ENCODE measurements around the gene DCAF17.

The DCAF17 gene, protein sequence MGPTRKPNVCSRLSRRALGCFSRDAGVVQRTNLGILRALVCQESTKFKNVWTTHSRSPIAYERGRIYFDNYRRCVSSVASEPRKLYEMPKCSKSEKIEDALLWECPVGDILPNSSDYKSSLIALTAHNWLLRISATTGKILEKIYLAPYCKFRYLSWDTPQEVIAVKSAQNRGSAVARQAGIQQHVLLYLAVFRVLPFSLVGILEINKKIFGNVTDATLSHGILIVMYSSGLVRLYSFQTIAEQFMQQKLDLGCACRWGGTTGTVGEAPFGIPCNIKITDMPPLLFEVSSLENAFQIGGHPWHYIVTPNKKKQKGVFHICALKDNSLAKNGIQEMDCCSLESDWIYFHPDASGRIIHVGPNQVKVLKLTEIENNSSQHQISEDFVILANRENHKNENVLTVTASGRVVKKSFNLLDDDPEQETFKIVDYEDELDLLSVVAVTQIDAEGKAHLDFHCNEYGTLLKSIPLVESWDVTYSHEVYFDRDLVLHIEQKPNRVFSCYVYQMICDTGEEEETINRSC
- 30.9 to 56.9 (median 47.7) reads per million in 9 experiments for total RNA-seq

DNA sequence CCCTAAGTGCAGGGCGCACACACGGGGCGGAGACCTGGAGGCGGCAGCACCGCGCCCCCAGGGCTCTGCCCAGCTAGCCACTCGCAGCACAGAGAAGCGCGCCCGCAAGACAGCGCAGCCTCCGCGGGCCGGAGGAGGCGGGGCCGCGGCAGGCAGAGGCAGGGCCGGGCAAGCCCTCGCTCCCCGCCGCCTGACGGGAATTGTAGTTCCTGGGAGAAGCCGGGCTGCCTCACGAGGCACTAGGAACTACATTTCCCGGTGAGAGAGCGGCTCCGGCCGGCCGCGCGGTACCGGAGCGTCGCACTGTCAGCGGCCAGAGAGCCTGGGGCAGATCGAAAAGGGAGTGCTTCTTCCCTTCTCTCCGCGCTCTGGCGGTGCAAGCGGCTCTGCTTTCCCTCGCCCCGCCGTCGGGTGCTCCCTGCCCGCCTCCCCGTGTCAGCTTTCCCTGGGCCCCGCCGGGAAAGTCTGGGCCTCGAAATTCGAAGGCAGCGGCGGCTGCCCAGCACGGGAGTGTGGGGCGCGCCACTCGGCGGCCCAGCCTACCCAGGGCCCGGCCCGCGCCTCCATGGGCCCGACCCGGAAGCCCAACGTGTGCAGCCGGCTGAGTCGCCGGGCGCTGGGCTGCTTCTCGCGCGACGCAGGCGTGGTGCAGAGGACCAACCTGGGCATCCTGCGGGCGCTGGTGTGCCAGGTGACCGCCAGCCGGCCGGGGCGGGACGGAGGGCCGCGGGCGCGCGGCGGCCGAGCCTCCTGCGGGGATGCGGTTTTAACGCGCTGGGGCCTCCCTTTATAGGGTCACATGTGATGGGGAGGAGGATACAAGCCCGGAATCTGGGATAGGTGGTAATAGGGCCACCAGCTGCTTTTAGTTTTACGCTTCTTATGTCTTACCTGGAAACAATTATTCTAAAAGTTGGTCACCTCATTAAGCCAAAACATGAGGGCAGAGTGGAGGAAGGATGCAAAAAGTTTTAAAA, at the start of gene DCAF17:
Gene DCAF17, plus strand, starts transcription at position 214 of the 977 bp plus-strand sequence. Its CDS starts 352 bp downstream, at position 566.
- ATAC-seq (replicated peaks) (peak; percentile 88), DNase-seq (peak; percentile 90 to 93 (median 93))

DNA sequence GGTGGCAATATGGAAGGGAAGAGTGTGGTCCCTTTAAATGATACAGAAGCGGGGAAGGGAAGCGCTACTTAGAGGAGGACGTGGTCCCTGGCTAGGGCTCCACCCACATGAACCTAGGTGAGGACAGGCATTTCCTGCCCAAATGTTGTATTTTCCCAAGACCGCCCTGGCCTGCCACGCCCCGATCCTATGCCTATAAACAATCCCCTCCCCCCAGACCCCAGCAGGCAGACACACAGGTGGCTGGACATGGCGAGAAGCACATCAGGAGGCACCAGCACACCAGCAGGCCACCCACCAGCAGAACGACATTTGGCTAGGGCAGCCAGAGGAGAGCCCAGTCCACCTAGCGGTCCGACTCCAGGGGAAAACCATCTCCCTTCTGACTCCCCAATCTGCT, 47.4 kb upstream of the DCAF17 start:
- no peaks in the 10 kb centered on the region for H3K36me3 Mint-ChIP-seq (ENCODE audit: insufficient read depth)
- no peaks in the 10 kb centered on the region for H3K9me3 Mint-ChIP-seq
- no peak overlapping the region for H3K27ac Mint-ChIP-seq
- no peak overlapping the region for H3K4me3 Mint-ChIP-seq
- peaks cover 3 to 7% of the 10 kb centered on the region in 2 donors for H3K4me1 Mint-ChIP-seq (ENCODE audit: low read depth in 2 of 2)
- H3K27me3 Mint-ChIP-seq: no peaks in the 10 kb centered on the region
- ATAC-seq (replicated peaks): no peak
- no peak for DNase-seq

More for the DNA sequence above, at the start of gene DCAF17:
- no peaks in the 10 kb centered on the region for H3K27me3 Mint-ChIP-seq
- peaks cover 44% of the 10 kb centered on the region for H3K36me3 Mint-ChIP-seq (ENCODE audit: insufficient read depth)
- H3K4me1 Mint-ChIP-seq (ENCODE audit: low read depth in 2 of 2): peaks cover 15 to 40% of the 10 kb centered on the region in 2 donors
- no peaks in the 10 kb centered on the region for H3K9me3 Mint-ChIP-seq
- peak within 1 kb of the TSS; percentile 86 to 94 for H3K27ac Mint-ChIP-seq
- H3K4me3 Mint-ChIP-seq: peak within 1 kb of the TSS; percentile 87 to 91

DNA sequence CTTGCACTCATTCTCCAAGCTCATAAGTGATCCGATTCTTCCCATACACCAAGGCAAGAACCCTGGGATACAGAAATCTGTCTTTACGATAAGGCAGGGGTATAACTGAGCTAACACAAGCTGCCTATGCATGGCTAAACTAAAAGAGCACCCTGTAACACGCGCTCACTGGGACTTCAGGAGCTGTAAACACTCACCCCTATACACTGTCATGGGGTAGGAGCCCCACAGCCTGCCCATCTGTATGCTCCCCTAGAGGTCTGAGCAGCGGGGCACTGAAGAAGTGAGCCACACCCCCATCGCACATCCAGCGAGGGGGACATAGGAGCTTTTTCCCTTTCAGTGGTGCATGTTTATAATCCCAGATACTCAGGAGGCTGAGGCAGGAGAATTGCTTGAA, 47.0 kb upstream of the DCAF17 start:
- no peak overlapping the region for H3K27ac Mint-ChIP-seq
- no peak overlapping the region for H3K4me3 Mint-ChIP-seq
- no peak for ATAC-seq (replicated peaks)
- H3K36me3 Mint-ChIP-seq (ENCODE audit: insufficient read depth): no peaks in the 10 kb centered on the region
- DNase-seq: no peak
- H3K9me3 Mint-ChIP-seq: no peaks in the 10 kb centered on the region
- peaks cover 3 to 7% of the 10 kb centered on the region in 2 donors for H3K4me1 Mint-ChIP-seq (ENCODE audit: low read depth in 2 of 2)
- no peaks in the 10 kb centered on the region for H3K27me3 Mint-ChIP-seq

DNA sequence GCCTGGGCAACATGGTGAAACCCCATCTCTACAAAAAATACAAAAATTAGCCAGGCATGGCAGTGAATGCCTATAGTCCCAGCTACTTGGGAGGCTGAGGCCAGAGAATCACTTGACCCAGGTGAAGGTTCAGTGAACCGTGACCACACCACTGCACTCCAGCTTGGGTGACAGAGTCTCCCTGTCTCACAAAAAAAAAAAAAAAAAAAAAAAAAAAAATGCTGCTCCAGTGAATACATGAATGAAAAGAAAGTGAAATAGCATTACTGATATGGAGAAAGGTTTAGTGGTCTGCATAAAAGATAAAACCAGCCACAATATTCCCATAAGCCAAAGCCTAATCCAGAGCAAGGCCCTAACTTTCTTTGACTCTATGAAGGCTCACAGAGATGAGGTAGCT, 44.7 kb upstream of the DCAF17 start:
- DNase-seq (no peak), ATAC-seq (replicated peaks) (no peak)
- H3K36me3 Mint-ChIP-seq (ENCODE audit: insufficient read depth): no peaks in the 10 kb centered on the region
- no peak overlapping the region for H3K27ac Mint-ChIP-seq
- peaks cover 3 to 8% of the 10 kb centered on the region in 2 donors for H3K4me1 Mint-ChIP-seq (ENCODE audit: low read depth in 2 of 2)
- no peaks in the 10 kb centered on the region for H3K27me3 Mint-ChIP-seq
- no peaks in the 10 kb centered on the region for H3K9me3 Mint-ChIP-seq
- H3K4me3 Mint-ChIP-seq: no peak overlapping the region

DNA sequence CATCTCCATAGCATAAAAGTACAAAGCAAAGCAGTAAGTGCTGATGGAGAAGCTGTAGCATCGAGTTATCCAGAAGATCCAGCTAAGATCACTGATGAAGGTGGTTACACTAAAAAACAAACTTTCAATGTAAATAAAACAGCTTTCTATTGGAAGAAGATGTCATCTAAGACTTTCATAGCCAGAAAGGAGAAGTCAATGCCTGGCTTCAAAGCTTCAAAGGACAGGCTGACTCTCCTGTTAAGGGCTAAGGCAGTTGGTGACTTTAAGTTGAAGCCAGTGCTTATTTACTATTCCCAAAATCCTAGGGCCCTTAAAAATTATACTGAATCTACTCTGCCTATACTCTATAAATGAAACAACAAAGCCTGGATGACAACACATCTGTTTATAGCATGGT, 44.2 kb upstream of the DCAF17 start:
- no peaks in the 10 kb centered on the region for H3K36me3 Mint-ChIP-seq (ENCODE audit: insufficient read depth)
- DNase-seq (no peak), ATAC-seq (replicated peaks) (no peak)
- no peak overlapping the region for H3K27ac Mint-ChIP-seq
- H3K4me3 Mint-ChIP-seq: no peak overlapping the region
- no peaks in the 10 kb centered on the region for H3K9me3 Mint-ChIP-seq
- no peaks in the 10 kb centered on the region for H3K27me3 Mint-ChIP-seq
- peaks cover 3 to 8% of the 10 kb centered on the region in 2 donors for H3K4me1 Mint-ChIP-seq (ENCODE audit: low read depth in 2 of 2)

DNA sequence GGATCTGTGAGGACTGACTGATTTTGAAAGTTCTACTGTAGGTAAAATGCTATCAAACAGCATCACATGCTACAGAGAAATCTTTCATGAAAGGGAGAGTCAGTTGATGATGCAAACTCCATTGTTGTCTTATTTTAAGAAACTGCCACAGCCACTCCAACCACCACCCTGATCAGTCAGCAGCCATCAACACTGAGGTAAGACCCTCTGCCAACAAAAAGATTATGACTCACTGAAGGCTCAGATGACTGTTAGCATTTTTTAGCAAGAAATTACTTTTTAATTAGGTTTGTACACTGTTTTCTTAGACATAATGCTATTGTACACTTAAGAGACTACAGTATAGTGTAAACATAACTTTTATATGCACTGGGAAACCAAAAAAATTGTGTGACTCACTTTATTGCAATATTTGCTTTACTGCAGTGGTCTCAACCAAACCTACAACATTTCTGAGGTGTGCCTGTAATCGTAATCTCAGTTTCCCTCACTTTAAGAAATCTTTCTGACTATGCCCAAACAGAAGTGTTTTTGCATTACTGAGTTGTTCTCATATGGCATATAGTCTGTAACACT, 43.0 kb upstream of the DCAF17 start:
- no peak for ATAC-seq (replicated peaks)
- Mint-ChIP-seq H3K27ac (no peak overlapping the region), H3K36me3 (ENCODE audit: insufficient read depth) (no peaks in the 10 kb centered on the region), H3K9me3 (no peaks in the 10 kb centered on the region), H3K4me3 (no peak overlapping the region), H3K27me3 (no peaks in the 10 kb centered on the region), H3K4me1 (ENCODE audit: low read depth in 2 of 2) (peaks cover 3 to 5% of the 10 kb centered on the region in 2 donors)
- DNase-seq: no peak

DNA sequence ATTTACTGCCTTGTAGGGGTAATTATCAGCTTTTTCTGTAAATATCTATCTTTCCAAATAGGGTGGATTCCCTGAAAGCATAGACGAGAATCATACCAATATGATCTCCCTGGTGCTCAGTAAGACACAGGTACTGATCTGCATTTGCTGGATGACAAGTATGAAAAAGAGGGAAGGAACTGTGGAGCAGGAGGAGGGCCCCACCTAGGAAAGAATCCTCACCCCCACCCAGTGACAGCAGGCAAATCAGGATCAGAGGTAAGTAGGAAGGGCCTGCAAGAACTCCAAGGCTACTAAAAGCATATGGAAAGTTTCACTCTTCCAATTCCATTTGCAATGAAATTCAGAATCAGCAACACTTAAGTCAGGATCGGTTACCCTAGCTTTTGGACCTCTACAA, 42.5 kb upstream of the DCAF17 start:
- Mint-ChIP-seq H3K27ac (no peak overlapping the region), H3K36me3 (ENCODE audit: insufficient read depth) (no peaks in the 10 kb centered on the region), H3K27me3 (no peaks in the 10 kb centered on the region), H3K9me3 (no peaks in the 10 kb centered on the region), H3K4me3 (no peak overlapping the region), H3K4me1 (ENCODE audit: low read depth in 2 of 2) (peaks cover 3% of the 10 kb centered on the region in 2 donors)
- DNase-seq: no peak
- no peak for ATAC-seq (replicated peaks)

DNA sequence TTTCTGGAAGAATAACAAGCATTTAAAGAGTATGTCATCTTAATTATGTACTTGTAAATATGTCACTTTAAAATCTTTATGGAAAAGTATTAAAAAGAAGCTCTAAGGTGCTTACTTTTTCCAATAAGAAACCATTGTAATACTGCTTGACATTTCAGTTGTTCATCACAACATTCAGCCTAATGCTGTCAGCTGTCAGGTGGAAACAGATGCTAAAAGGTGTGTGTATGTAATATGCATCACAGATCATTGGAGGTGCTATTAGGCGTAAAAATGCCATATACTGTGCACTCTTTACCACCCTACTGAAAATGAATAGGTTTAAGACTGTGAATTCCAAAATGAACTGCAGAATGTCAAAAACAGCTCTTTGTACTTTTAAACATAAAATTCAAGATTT, 40.5 kb upstream of the DCAF17 start:
- Mint-ChIP-seq H3K9me3 (no peaks in the 10 kb centered on the region), H3K27ac (no peak overlapping the region), H3K27me3 (no peaks in the 10 kb centered on the region), H3K36me3 (ENCODE audit: insufficient read depth) (no peaks in the 10 kb centered on the region), H3K4me3 (no peak overlapping the region), H3K4me1 (ENCODE audit: low read depth in 2 of 2) (peaks cover 4% of the 10 kb centered on the region in 2 donors)
- ATAC-seq (replicated peaks) (no peak), DNase-seq (no peak)

DNA sequence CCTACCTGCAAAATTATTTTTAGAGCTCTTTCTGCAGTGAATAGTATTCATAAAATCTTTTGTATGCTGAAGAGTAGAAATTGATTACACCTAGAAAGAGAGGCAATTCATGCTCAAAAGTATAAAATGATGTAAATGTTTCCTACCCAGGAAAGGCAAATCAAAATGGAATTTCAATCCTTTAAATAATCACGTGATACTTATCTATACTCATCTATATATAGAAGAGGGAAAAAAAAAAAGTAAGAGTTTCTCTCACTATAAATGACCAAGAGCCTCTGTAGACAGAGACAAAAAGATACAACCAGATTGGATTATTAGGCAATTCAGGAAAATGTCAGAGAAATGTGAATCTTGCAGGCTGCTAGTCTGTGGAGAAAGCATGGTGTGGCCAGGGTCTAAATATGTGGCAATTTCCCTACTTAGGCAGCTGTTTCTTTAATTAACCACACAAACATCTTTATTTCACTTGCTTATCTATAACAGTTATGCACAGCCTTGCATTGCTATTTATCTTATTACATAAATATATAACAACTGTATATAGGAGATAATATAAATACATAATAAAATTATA, 39.8 kb upstream of the DCAF17 start:
- peaks cover 4 to 10% of the 10 kb centered on the region in 2 donors for H3K4me1 Mint-ChIP-seq (ENCODE audit: low read depth in 2 of 2)
- DNase-seq (no peak), ATAC-seq (replicated peaks) (no peak)
- no peaks in the 10 kb centered on the region for H3K9me3 Mint-ChIP-seq
- H3K27ac Mint-ChIP-seq: no peak overlapping the region
- no peaks in the 10 kb centered on the region for H3K27me3 Mint-ChIP-seq
- no peak overlapping the region for H3K4me3 Mint-ChIP-seq
- H3K36me3 Mint-ChIP-seq (ENCODE audit: insufficient read depth): no peaks in the 10 kb centered on the region

DNA sequence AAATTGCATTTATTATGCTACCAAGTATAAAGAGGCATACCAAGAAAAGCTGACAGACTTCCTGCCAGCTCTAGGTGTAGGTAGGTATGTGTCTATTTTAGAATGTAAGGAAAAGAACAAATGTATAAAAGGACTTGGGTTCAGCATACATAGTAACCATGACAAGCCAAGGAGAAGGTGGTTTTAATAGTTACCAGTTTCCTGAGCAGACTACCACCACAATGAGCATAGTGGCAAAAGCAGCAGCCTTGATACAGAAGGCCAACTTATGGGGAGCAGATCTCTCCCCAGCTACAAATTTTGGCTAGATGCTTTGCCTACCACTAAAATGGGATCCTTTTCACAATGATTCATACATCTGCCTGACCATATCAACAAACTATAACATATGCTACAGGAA, 34.7 kb upstream of the DCAF17 start:
- ATAC-seq (replicated peaks) (no peak), DNase-seq (no peak)
- Mint-ChIP-seq H3K4me3 (no peak overlapping the region), H3K36me3 (ENCODE audit: insufficient read depth) (no peaks in the 10 kb centered on the region), H3K9me3 (peaks cover 3 to 7% of the 10 kb centered on the region in 2 donors), H3K27me3 (no peaks in the 10 kb centered on the region), H3K4me1 (ENCODE audit: low read depth in 2 of 2) (peaks cover 4 to 11% of the 10 kb centered on the region in 2 donors), H3K27ac (no peak overlapping the region)

DNA sequence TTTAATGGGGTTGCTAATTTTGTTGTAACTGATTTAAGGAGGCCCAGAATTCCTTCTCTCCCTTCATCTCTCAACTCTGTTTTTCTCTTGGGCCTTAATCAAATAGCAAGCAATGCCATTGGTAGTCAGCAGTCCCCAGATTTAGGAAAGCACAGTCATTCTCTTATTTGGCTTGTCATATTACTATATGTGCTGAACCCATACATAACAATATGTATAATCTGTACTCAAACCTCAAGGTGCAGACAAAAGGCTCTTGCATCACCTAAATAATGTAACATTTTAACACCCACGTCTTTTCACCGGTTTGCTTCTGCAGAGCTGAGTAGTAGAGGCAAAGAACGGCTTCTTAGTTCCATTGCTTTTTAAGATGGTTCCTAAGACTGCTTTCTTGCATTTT, 33.6 kb upstream of the DCAF17 start:
- DNase-seq (no peak), ATAC-seq (replicated peaks) (no peak)
- Mint-ChIP-seq H3K36me3 (ENCODE audit: insufficient read depth) (no peaks in the 10 kb centered on the region), H3K4me3 (no peak overlapping the region), H3K27me3 (no peaks in the 10 kb centered on the region), H3K27ac (no peak overlapping the region), H3K9me3 (peaks cover 3 to 7% of the 10 kb centered on the region in 2 donors), H3K4me1 (ENCODE audit: low read depth in 2 of 2) (peaks cover 10 to 15% of the 10 kb centered on the region in 2 donors)

DNA sequence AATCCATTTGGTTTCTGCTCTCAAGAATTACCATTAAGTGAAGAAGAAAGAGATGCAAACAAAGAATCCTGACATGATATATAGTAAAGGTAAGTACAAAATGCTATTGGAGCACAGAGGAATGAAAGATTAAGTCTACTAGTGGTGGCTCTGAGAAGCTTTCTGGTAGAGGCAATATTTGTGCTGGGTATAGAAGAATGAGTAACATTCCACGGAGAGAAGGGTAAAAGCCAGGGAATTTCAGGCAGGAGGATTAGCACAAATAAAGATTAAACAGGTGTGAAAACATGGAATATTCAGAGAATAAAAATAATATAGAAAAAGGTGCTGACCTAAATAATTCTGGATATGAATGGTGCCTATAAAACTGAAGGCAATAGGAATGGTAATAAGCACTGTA, 32.1 kb upstream of the DCAF17 start:
- no peak for DNase-seq
- ATAC-seq (replicated peaks): no peak
- Mint-ChIP-seq H3K4me1 (ENCODE audit: low read depth in 2 of 2) (peaks cover 16% of the 10 kb centered on the region in 2 donors), H3K4me3 (no peak overlapping the region), H3K9me3 (peaks cover 3 to 7% of the 10 kb centered on the region in 2 donors), H3K27me3 (no peaks in the 10 kb centered on the region), H3K27ac (no peak overlapping the region), H3K36me3 (ENCODE audit: insufficient read depth) (no peaks in the 10 kb centered on the region)

All from effector memory CD8-positive, alpha-beta T cell (primary cell).